Neuronal stem cell (in vitro differentiated cells): Measurements from ENCODE around the gene IL36B.
A peak's percentile ranks its signal among the peaks of the same experiment; 100 is the strongest.

Experiments used
- DNase-seq: peaks from one replicate; pipeline ENCODE4 v3.0.0-alpha.2; 2013; ENCODE audit warnings: low spot score
- H2AFZ ChIP-seq: one replicate; pipeline ENCODE4 v1.6.1; 2013; ENCODE audit warnings: mild to moderate bottlenecking, low read length, inconsistent platforms
- H2AK5ac ChIP-seq: 2 replicates; pipeline ENCODE4 v1.6.1; 2013; ENCODE audit warnings: low read depth, mild to moderate bottlenecking, inconsistent platforms, low read length, moderate library complexity, mixed read lengths
- H2BK120ac ChIP-seq: 2 replicates; pipeline ENCODE4 v1.6.1; 2013; ENCODE audit warnings: low read depth, mild to moderate bottlenecking, inconsistent platforms, low read length, moderate library complexity, mixed read lengths
- H2BK12ac ChIP-seq: one replicate; pipeline ENCODE4 v1.6.1; 2013; ENCODE audit warnings: low read length, inconsistent platforms
- H2BK15ac ChIP-seq: 2 replicates; pipeline ENCODE4 v1.6.1; 2013; ENCODE audit warnings: mild to moderate bottlenecking, low read length, inconsistent platforms, mixed read lengths
- H2BK5ac ChIP-seq: one replicate; pipeline ENCODE4 v1.6.1; 2013; ENCODE audit warnings: inconsistent platforms, mild to moderate bottlenecking, low read length, moderate library complexity
- H3K14ac ChIP-seq: one replicate; pipeline ENCODE4 v1.6.1; 2013; ENCODE audit warnings: low read length, inconsistent platforms
- H3K18ac ChIP-seq: 2 replicates; pipeline ENCODE4 v1.6.1; 2013; ENCODE audit warnings: low read length, inconsistent platforms
- H3K23ac ChIP-seq: 2 replicates; pipeline ENCODE4 v1.6.1; 2013; ENCODE audit warnings: low read depth, mild to moderate bottlenecking, mixed read lengths, low read length, inconsistent platforms; ENCODE audit not compliant: poor library complexity
- H3K27ac ChIP-seq: replicated peaks from 3 replicates; pipeline ENCODE4 v1.5.1; 2013; ENCODE audit warnings: low read length, inconsistent platforms
- H3K27me3 ChIP-seq, 3 experiments: 2 replicates each; pipeline ENCODE4 v1.6.1; 2013; ENCODE audit warnings: low read length in 3 of 3, mild to moderate bottlenecking in 2 of 3, inconsistent platforms in 1 of 3, low read depth in 1 of 3, mixed read lengths in 1 of 3, moderate library complexity in 1 of 3; ENCODE audit not compliant: control insufficient read depth in 3 of 3, insufficient read depth in 3 of 3
- H3K36me3 ChIP-seq, 2 donors: replicated peaks in 1 of 2; 2 replicates each; pipeline ENCODE4 v1.6.1; 2013; ENCODE audit warnings: low read length in 2 of 2; ENCODE audit not compliant: control insufficient read depth in 2 of 2, insufficient read depth in 2 of 2
- H3K4ac ChIP-seq: 2 replicates; pipeline ENCODE4 v1.6.1; 2013; ENCODE audit warnings: inconsistent platforms, mild to moderate bottlenecking, low read length, moderate library complexity
- H3K4me1 ChIP-seq, 2 donors: 1 replicate in 1 of 2; 2 replicates in 1 of 2; pipeline ENCODE4 v1.6.1; 2013; ENCODE audit warnings: low read length in 2 of 2, low read depth in 1 of 2; ENCODE audit not compliant: control insufficient read depth in 2 of 2, insufficient read depth in 1 of 2
- H3K4me2 ChIP-seq: one replicate; pipeline ENCODE4 v1.6.1; 2013; ENCODE audit warnings: mild to moderate bottlenecking, low read length, inconsistent platforms; ENCODE audit not compliant: insufficient read depth, poor library complexity, severe bottlenecking
- H3K4me3 ChIP-seq, 2 donors: 2 replicates each; pipeline ENCODE4 v1.5.1; 2013; ENCODE audit warnings: low read length in 2 of 2, mild to moderate bottlenecking in 2 of 2, inconsistent platforms in 1 of 2, moderate library complexity in 1 of 2
- H3K79me1 ChIP-seq: one replicate; pipeline ENCODE4 v1.6.1; 2013; ENCODE audit warnings: low read depth, mild to moderate bottlenecking, inconsistent platforms, low read length, moderate library complexity
- H3K9ac ChIP-seq: one replicate; pipeline ENCODE4 v1.6.1; 2013; ENCODE audit warnings: mild to moderate bottlenecking, low read depth, low read length, inconsistent platforms; ENCODE audit not compliant: poor library complexity
- H3K9me3 ChIP-seq, 2 donors: replicated peaks in 1 of 2; 2 replicates each; pipeline versions ENCODE3 to v1.6.1; 2013; ENCODE audit warnings: low read length in 2 of 2, mild to moderate bottlenecking in 2 of 2, inconsistent platforms in 1 of 2, low read depth in 1 of 2, mixed read lengths in 1 of 2, moderate library complexity in 1 of 2; ENCODE audit not compliant: control insufficient read depth in 2 of 2, insufficient read depth in 1 of 2
- H4K8ac ChIP-seq: one replicate; pipeline ENCODE4 v1.6.1; 2013; ENCODE audit warnings: low read depth, mild to moderate bottlenecking, inconsistent platforms, low read length, moderate library complexity
- H4K91ac ChIP-seq: one replicate; pipeline ENCODE4 v1.6.1; 2013; ENCODE audit warnings: low read length, low read depth, mild to moderate bottlenecking, inconsistent platforms; ENCODE audit not compliant: poor library complexity
- WGBS, 2 donors: extraction: QIAGEN DNeasy Blood & Tissue Kit; methylation state at CpG; one replicate each; pipeline ENCODE4 v1.1.7; 2013; ENCODE audit warnings: missing lambda C conversion rate in 2 of 2, mixed read lengths in 1 of 2; ENCODE audit not compliant: insufficient read length in 2 of 2, insufficient replicate concordance in 1 of 2; ENCODE audit errors: extremely low coverage in 2 of 2; 5-methylcytosine and 5-hydroxymethylcytosine counted together

Gene IL36B

DNA sequence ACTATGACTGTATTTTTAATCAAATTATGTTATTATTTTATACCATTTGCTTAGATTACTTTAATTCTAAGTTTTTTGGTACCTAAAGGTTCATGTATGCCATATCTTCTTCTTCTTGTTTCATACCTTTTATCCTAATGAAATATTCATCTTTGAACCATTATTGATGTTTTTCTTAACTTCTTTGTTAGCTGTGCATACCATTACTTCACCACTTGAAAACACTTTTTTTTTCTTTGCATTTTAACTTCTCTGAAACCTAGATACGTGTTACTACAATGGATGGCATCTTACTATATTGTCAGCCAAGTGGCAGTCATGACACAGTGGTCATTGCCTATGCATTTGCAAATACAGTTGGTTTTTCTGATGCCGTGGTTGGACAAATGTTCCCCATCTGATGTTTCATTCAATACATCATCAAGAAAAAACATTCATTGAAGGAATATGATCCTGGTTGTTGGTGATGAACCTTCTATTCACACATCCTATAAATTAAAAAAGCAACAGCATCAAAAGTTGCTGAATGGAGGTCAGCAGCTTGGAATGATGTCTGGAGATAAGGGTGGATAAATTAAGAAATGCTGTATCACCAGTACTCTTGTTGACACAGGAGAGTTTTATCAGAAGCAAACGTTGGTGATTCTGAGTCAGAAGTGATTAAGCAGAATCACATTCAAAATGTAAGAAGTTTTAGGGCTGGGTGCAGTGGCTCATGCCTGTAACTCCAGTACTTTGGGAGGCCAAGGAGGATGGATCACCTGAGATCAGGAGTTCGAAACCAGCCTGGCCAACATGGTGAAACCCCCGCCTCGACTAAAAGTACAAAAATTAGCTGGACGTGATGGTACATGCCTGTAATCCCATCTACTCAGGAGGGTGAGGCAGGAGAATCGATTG is 40.0 kb downstream of the IL36B start:
- H3K79me1 ChIP-seq = no peaks in the 10 kb centered on the region
- H3K4me1 ChIP-seq = peaks cover 0 to 7% of the 10 kb centered on the region in 2 donors
- H2BK5ac ChIP-seq = no peak overlapping the region
- no peaks in the 10 kb centered on the region for H3K36me3 ChIP-seq
- no peak overlapping the region for H3K23ac ChIP-seq
- no peak overlapping the region for H2BK120ac ChIP-seq
- H3K4me2 ChIP-seq = no peak overlapping the region
- no peak overlapping the region for H2BK12ac ChIP-seq
- no peak overlapping the region for H2BK15ac ChIP-seq
- H3K27me3 ChIP-seq = no peaks in the 10 kb centered on the region
- H3K9me3 ChIP-seq = peaks cover 0 to 1% of the 10 kb centered on the region in 2 donors
- no peak overlapping the region for H4K8ac ChIP-seq
- no peak overlapping the region for H3K27ac ChIP-seq
- H3K4me3 ChIP-seq = no peak overlapping the region
- no peak overlapping the region for H3K14ac ChIP-seq
- peak overlapping the region; percentile 17 for H3K9ac ChIP-seq
- no CpG with 5 or more reads among the region's 8 CpGs for WGBS, 2 donors
- peak overlapping the region; percentile 21 for H2AFZ ChIP-seq
- H3K4ac ChIP-seq = no peak overlapping the region
- no peak overlapping the region for H2AK5ac ChIP-seq
- no peak for DNase-seq
- H3K18ac ChIP-seq = no peak overlapping the region
- no peak overlapping the region for H4K91ac ChIP-seq

DNA sequence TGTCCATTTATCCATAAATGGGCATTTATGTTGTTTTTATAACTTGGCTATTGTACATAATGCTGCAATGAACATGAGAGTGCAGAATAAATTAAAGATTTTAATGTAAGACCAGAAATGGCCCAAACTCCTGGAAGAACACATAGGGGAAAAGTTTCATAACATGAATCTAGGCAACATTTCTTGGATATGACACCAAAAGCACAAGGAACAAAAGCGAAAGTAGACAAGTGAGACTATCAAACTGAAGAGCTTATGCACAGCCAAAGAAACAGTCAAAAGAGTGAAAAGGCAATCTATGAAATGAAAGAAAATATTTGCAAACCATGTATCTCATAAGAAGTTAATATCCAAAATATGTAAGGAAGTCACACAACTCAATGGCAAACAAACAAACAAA is 41.6 kb downstream of the IL36B start:
- H3K9ac ChIP-seq = no peak overlapping the region
- DNase-seq = no peak
- no peak overlapping the region for H3K4me3 ChIP-seq
- peaks cover 0 to 5% (median 0%) of the 10 kb centered on the region in 3 experiments for H3K27me3 ChIP-seq
- WGBS, 2 donors = no CpG with 5 or more reads among the region's 1 CpG
- H4K91ac ChIP-seq = no peak overlapping the region
- no peaks in the 10 kb centered on the region for H3K79me1 ChIP-seq
- H2BK12ac ChIP-seq = no peak overlapping the region
- no peak overlapping the region for H3K18ac ChIP-seq
- no peak overlapping the region for H2AK5ac ChIP-seq
- H3K4me1 ChIP-seq = peaks cover 0 to 7% of the 10 kb centered on the region in 2 donors
- no peak overlapping the region for H3K4ac ChIP-seq
- H2BK15ac ChIP-seq = no peak overlapping the region
- no peak overlapping the region for H2AFZ ChIP-seq
- H3K14ac ChIP-seq = no peak overlapping the region
- no peak overlapping the region for H2BK5ac ChIP-seq
- no peak overlapping the region for H3K4me2 ChIP-seq
- H3K9me3 ChIP-seq = peaks cover 0 to 2% of the 10 kb centered on the region in 2 donors
- no peaks in the 10 kb centered on the region for H3K36me3 ChIP-seq
- H2BK120ac ChIP-seq = no peak overlapping the region
- no peak overlapping the region for H3K27ac ChIP-seq
- no peak overlapping the region for H3K23ac ChIP-seq
- no peak overlapping the region for H4K8ac ChIP-seq

DNA sequence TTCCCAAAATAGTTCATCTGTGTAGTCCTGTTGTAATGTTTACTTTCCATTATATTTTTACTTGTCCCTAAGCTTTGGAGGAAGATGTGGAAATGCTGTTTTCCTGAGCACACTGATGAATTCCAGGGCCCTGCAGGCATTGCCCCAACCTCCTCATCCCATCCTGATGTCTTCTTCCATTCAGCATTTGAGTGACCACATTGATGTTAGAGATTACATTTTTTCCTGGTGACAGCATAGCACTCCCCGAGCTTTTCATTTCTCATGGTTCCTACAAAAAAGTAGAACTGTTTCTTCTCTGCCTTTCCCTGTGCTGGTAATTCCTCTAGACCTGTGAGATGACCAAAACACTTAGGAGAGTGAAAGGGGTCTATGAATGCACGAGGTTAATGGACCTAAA is 42.6 kb downstream of the IL36B start:
- Histone ChIP-seq H2AFZ (no peak overlapping the region), H2BK15ac (no peak overlapping the region), H3K9ac (no peak overlapping the region), H3K14ac (no peak overlapping the region), H3K27ac (no peak overlapping the region), H3K4me3 (no peak overlapping the region), H2BK5ac (no peak overlapping the region), H3K27me3 (peaks cover 0 to 8% (median 0%) of the 10 kb centered on the region in 3 experiments), H4K8ac (peak overlapping the region; percentile 29), H2AK5ac (no peak overlapping the region), H2BK12ac (no peak overlapping the region), H3K9me3 (peaks cover 0 to 2% of the 10 kb centered on the region in 2 donors), H3K4me2 (no peak overlapping the region), H3K36me3 (no peaks in the 10 kb centered on the region), H3K4ac (no peak overlapping the region), H2BK120ac (no peak overlapping the region), H3K23ac (no peak overlapping the region), H3K4me1 (peaks cover 0 to 7% of the 10 kb centered on the region in 2 donors), H3K18ac (no peak overlapping the region), H4K91ac (no peak overlapping the region), H3K79me1 (no peaks in the 10 kb centered on the region)
- WGBS, 2 donors = no CpG with 5 or more reads among the region's 2 CpGs
- DNase-seq = no peak

DNA sequence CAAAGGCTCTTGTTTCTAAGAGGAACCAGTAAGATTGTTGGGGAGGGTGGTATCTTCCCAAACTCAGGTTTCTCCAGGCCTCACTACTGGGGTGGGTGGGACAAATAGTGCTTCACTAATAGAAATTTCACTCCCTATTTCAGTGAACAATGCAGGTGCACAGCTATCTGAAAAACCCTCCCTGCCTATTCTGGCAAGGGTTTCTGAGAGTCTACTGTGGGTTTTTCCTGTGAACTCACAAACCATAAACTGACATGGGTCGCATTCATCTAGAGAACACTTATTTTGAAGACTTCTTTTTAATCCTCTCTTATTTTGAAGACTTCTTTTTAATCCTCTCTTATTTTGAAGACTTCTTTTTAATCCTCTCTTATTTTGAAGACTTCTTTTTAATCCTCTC is 43.0 kb downstream of the IL36B start:
- Histone ChIP-seq H2BK120ac (no peak overlapping the region), H3K4me1 (peaks cover 0 to 7% of the 10 kb centered on the region in 2 donors), H3K9me3 (peaks cover 0 to 2% of the 10 kb centered on the region in 2 donors), H3K4ac (no peak overlapping the region), H3K4me2 (no peak overlapping the region), H2BK15ac (no peak overlapping the region), H4K91ac (no peak overlapping the region), H3K79me1 (no peaks in the 10 kb centered on the region), H4K8ac (no peak overlapping the region), H2BK5ac (no peak overlapping the region), H3K9ac (no peak overlapping the region), H3K27ac (no peak overlapping the region), H3K4me3 (no peak overlapping the region), H3K14ac (no peak overlapping the region), H3K23ac (no peak overlapping the region), H2AFZ (no peak overlapping the region), H3K27me3 (peaks cover 0 to 13% (median 0%) of the 10 kb centered on the region in 3 experiments), H3K36me3 (no peaks in the 10 kb centered on the region), H2BK12ac (no peak overlapping the region), H3K18ac (no peak overlapping the region), H2AK5ac (no peak overlapping the region)
- DNase-seq = no peak
- WGBS, 2 donors = no CpG with 5 or more reads among the region's 1 CpG
